ENCODE measurements around the gene AIF1L.
A peak's percentile ranks its signal among the peaks of the same experiment; 100 is the strongest.

AIF1L gene

GRCh38 chr9:131076347-131077195 is 19.8 kb upstream of the AIF1L start:
- no peak for DNase-seq (ENCODE audit: low spot score)

GRCh38 chr9:131078427-131079366 is 17.6 kb upstream of the AIF1L start:
- DNase-seq (ENCODE audit: low spot score), result no peak

- DNase-seq (ENCODE audit: low spot score), result peak; percentile 56
Measured at GRCh38 chr9:131080589-131080988, 15.7 kb upstream of the AIF1L start.

- DNase-seq (ENCODE audit: low spot score), result no peak
Measured at GRCh38 chr9:131081868-131082267, 14.5 kb upstream of the AIF1L start.

GRCh38 chr9:131082774-131083512 is 13.4 kb upstream of the AIF1L start:
- DNase-seq (ENCODE audit: low spot score), result no peak

GRCh38 chr9:131084661-131085369 is 11.5 kb upstream of the AIF1L start:
- no peak for DNase-seq (ENCODE audit: low spot score)

GRCh38 chr9:131085370-131086122 is 10.8 kb upstream of the AIF1L start:
- no peak for DNase-seq (ENCODE audit: low spot score)

GRCh38 chr9:131087354-131087893 is 8.9 kb upstream of the AIF1L start:
- DNase-seq (ENCODE audit: low spot score), result no peak

- no peak for DNase-seq (ENCODE audit: low spot score)
Measured at GRCh38 chr9:131090025-131090787, 6.1 kb upstream of the AIF1L start.

- DNase-seq (ENCODE audit: low spot score), result no peak
Measured at GRCh38 chr9:131091352-131091992, 4.9 kb upstream of the AIF1L start.

GRCh38 chr9:131092030-131092429 is 4.3 kb upstream of the AIF1L start:
- no peak for DNase-seq (ENCODE audit: low spot score)

GRCh38 chr9:131092548-131093440 is 3.5 kb upstream of the AIF1L start:
- DNase-seq (ENCODE audit: low spot score), result no peak

GRCh38 chr9:131094015-131094414 is 2.3 kb upstream of the AIF1L start:
- DNase-seq (ENCODE audit: low spot score), result no peak

- DNase-seq (ENCODE audit: low spot score), result peak; percentile 39
Measured at GRCh38 chr9:131094622-131095021, 1.7 kb upstream of the AIF1L start.

GRCh38 chr9:131095666-131096268 is 564 bp upstream of the AIF1L start:
- no peak for DNase-seq (ENCODE audit: low spot score)

- no peak for DNase-seq (ENCODE audit: low spot score)
Measured at GRCh38 chr9:131097126-131097947, 1.0 kb downstream of the AIF1L start.

GRCh38 chr9:131097948-131098278 is 1.6 kb downstream of the AIF1L start:
- DNase-seq (ENCODE audit: low spot score), result peak; percentile 46

All from kidney tubule cell (primary cell).